Mammary epithelial cell (primary cell): ENCODE measurements around the gene TSPYL1.

Experiments used
- CTCF ChIP-seq, 2 donors: IDR thresholded peaks in 1 of 2; conservative IDR thresholded peaks in 1 of 2; 2 replicates each; pipeline ENCODE4 v1.5.1; 2011 to 2012; ENCODE audit warnings: inconsistent platforms in 2 of 2, low read length in 2 of 2, mild to moderate bottlenecking in 2 of 2, control low read depth in 1 of 2, low read depth in 1 of 2; ENCODE audit not compliant: insufficient read depth in 1 of 2; ENCODE audit errors: extremely low read depth in 1 of 2
- EZH2 ChIP-seq: IDR thresholded peaks from 2 replicates; pipeline ENCODE4 v1.6.1; 2012; ENCODE audit warnings: low read length, inconsistent platforms, borderline replicate concordance

- TF ChIP-seq EZH2: no peak
- TF ChIP-seq CTCF (conservative IDR thresholded peaks at IDR 0.05 in 1 of 2, IDR thresholded peaks at IDR 0.05 in 1 of 2; ENCODE audit: extremely low read depth in 1 of 2, insufficient read depth in 1 of 2, low read depth in 1 of 2, low read length in 2 of 2): no peak
Measured at GRCh38 chr6:116301104-116301503, 21.4 kb upstream of the TSPYL1 start.
